Measurements from ENCODE around the gene POLRMT.

Gene POLRMT

DNA sequence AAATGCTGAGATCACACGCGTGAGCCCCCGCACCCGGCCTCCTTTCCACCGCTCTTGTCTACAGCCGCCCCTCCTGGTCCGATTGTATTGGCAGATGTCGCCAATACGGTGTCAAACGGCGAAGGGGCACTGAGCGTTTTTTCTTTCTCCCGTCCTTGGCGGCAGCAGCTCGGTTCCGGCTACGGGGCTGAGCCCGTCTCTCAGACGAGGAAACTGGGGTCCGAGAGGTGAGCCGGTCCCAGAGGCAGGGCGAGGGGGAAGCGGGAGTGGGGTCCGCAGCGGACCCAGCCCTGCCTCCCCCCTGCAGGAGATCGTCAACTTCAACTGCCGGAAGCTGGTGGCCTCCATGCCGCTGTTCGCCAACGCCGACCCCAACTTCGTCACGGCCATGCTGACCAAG lies 20.4 kb downstream of the POLRMT start:
- no peak overlapping the region for H3K4me3 ChIP-seq (replicated peaks in 1 of 2; ENCODE audit: low read depth in 2 of 2, low read length in 2 of 2)
- TF ChIP-seq, protein P1, sequence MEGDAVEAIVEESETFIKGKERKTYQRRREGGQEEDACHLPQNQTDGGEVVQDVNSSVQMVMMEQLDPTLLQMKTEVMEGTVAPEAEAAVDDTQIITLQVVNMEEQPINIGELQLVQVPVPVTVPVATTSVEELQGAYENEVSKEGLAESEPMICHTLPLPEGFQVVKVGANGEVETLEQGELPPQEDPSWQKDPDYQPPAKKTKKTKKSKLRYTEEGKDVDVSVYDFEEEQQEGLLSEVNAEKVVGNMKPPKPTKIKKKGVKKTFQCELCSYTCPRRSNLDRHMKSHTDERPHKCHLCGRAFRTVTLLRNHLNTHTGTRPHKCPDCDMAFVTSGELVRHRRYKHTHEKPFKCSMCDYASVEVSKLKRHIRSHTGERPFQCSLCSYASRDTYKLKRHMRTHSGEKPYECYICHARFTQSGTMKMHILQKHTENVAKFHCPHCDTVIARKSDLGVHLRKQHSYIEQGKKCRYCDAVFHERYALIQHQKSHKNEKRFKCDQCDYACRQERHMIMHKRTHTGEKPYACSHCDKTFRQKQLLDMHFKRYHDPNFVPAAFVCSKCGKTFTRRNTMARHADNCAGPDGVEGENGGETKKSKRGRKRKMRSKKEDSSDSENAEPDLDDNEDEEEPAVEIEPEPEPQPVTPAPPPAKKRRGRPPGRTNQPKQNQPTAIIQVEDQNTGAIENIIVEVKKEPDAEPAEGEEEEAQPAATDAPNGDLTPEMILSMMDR (IDR thresholded peaks at IDR 0.05; ENCODE audit: low read depth, low read length), result no peak
- DNase-seq (ENCODE audit: low read depth in 2 of 2), result no peak

DNA sequence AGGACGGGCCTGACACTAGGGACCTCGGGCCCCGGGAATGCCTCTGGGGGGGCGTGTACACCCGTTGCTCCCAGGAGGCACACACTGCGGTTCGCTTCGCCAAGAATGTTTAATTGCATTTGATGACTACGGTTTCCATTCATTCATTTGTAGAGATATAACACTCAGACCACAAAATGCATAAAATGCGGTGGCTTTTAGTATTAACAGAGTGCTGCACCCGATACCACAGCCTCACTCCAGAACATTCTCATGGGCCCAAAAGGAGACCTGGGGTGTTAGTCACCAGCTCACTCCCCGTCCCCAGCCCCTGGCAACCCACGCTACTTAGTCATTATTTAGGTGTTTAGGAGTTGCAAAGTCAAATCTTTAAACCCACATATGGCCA lies 21.9 kb downstream of the POLRMT start:
- H3K4me3 ChIP-seq (replicated peaks in 1 of 2; ENCODE audit: low read depth in 2 of 2, low read length in 2 of 2), result no peak overlapping the region

DNA sequence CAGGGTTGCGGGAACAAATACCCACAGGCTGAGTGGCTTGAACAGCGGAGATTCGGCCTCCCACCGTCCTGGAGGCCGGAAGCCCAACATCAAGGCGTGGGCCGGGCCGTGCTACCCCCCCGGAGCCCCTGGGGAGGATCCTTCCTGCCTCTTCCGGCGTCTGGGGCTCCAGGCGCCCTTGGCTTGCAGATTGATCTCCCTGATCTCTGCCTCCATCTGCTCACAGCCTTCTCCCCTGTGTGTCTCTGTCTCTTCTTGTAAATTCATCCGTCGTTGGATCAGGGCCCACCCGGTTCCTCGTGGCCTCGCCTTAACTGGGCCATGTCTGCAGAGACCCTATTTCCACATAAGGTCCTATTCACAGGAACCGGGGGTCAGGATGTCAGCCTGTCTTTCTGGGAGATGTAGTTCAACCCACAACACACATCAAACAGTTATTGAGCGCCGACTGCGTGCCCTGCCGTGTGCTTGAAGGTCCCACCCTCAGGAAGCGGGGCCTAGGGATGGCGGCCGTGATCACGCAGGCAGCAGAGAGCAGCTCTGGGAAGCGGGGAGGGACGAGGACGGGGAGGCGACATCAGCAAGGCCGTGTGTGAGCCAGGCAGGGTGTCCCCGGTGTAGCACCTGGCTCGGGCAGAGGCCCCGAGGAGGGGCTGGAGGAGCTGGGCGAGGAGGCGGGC lies 22.4 kb downstream of the POLRMT start:
- peak; percentile 77 to 83 for DNase-seq (ENCODE audit: low read depth in 2 of 2)
- TF ChIP-seq, protein P1 (IDR thresholded peaks at IDR 0.05; ENCODE audit: low read depth, low read length), result no peak
- H3K4me3 ChIP-seq (replicated peaks in 1 of 2; ENCODE audit: low read depth in 2 of 2, low read length in 2 of 2), result no peak overlapping the region

More for the DNA sequence above, 21.9 kb downstream of the POLRMT start:
- DNase-seq (ENCODE audit: low read depth in 2 of 2), result peak; percentile 74 to 96
- TF ChIP-seq, protein P1 (IDR thresholded peaks at IDR 0.05; ENCODE audit: low read depth, low read length), result no peak

DNA sequence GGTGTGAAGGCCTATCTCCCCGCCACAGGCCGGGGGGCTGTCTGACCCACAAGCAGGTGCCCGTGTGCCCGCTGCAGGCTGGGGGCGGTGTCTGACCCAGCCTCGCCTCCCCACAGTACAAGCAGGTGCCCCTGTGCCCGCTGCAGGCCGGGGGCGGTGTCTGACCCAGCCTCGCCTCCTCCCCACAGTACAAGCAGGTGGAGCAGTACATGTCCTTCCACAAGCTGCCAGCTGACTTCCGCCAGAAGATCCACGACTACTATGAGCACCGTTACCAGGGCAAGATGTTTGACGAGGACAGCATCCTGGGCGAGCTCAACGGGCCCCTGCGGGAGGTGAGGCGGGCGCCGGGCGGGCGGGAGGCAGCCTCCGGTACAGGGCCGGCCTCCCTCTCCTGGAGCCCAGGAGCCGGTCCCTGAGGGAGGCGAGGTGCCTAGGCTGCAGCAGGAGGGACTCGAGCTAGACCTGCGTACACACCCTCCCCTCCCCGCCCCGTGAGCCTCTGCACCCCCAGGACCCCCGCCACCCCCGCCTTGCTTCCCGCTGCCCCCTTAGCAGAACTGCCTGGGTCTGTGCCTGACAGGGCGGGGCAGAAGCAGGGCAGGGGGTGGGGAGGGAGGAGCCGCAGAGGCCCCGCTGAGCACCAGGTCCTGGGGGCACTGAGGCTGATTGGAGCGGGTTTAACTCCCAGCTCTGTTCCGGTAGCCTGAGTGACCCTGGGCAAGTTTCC lies 23.1 kb downstream of the POLRMT start:
- TF ChIP-seq, protein P1 (IDR thresholded peaks at IDR 0.05; ENCODE audit: low read depth, low read length), result no peak
- no peak overlapping the region for H3K4me3 ChIP-seq (replicated peaks in 1 of 2; ENCODE audit: low read depth in 2 of 2, low read length in 2 of 2)

DNA sequence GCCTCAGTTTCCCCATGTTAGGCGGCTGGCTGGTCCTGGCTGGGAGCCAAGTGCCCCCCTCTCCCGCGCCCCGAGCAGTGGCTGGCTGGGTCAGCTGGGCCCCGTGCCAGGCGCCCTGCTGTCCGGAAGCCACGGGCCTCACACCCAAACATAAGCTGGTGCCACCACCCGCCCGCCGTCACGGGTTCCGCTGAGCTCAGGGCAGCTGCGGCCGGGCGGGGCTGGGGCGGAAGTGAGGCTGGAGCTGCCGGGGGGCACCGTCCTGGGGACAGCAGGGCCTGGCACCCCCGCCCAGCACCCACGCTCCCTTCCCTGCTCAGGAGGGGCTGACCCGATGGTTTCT lies 24.4 kb downstream of the POLRMT start:
- H3K4me3 ChIP-seq (replicated peaks in 1 of 2; ENCODE audit: low read depth in 2 of 2, low read length in 2 of 2), result no peak overlapping the region
- DNase-seq (ENCODE audit: low read depth in 2 of 2), result no peak
- TF ChIP-seq, protein P1 (IDR thresholded peaks at IDR 0.05; ENCODE audit: low read depth, low read length), result no peak

More for the DNA sequence above, 23.1 kb downstream of the POLRMT start:
- DNase-seq (ENCODE audit: low read depth in 2 of 2), result no peak

DNA sequence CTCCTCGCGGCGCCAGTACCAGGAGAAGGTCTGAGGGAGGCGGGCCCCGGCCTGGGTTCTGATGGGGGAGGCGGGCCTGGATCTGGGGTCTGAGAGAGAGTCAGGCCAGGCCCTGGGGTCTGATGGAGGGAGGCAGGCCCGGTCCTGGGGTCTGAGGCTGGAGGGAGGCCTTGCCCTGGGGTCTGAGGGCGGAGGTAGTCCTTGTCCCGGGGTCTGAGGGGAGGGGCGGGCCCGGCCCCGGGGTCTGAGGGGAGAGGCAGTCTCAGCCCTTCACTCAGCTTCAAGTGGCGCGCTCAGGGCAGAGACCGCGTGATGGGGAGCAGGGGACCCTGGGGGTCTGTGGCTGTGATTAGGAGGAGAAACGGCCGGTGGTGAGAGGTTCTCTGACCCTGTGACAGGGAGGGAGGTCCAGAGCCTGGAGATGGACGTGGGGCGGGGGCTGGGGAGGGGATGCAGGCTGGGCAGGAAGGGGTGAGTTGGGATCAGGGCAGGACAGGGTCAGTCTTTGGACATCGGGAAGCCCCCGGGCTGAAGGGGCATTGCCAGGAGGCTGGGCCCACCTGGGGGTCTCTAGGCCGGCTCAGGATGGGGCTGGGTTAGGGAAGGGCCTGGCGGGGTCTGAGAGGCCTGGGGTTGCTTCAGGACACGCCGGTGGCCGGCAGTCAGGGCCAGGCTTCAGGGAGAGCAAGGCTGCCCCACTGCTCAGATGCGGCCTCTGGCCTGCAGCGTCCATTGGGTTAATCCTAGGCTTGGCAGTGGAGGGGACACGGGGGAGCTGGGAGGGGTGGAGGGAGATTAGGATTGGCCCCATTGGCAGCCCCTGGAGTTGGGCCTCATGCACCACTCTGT lies 25.0 kb downstream of the POLRMT start:
- TF ChIP-seq, protein P1 (IDR thresholded peaks at IDR 0.05; ENCODE audit: low read depth, low read length), result no peak
- DNase-seq (ENCODE audit: low read depth in 2 of 2), result no peak
- H3K4me3 ChIP-seq (replicated peaks in 1 of 2; ENCODE audit: low read depth in 2 of 2, low read length in 2 of 2), result no peak overlapping the region

Data from cardiac fibroblast (primary cell).